Neuronal stem cell (in vitro differentiated cells): Measurements from ENCODE around the gene CCDC3.

Experiments used
- DNase-seq: peaks from one replicate; pipeline ENCODE4 v3.0.0-alpha.2; 2013; ENCODE audit warnings: low spot score
- H2AFZ ChIP-seq: one replicate; pipeline ENCODE4 v1.6.1; 2013; ENCODE audit warnings: mild to moderate bottlenecking, low read length, inconsistent platforms
- H2AK5ac ChIP-seq: 2 replicates; pipeline ENCODE4 v1.6.1; 2013; ENCODE audit warnings: low read depth, mild to moderate bottlenecking, inconsistent platforms, low read length, moderate library complexity, mixed read lengths
- H2BK120ac ChIP-seq: 2 replicates; pipeline ENCODE4 v1.6.1; 2013; ENCODE audit warnings: low read depth, mild to moderate bottlenecking, inconsistent platforms, low read length, moderate library complexity, mixed read lengths
- H2BK12ac ChIP-seq: one replicate; pipeline ENCODE4 v1.6.1; 2013; ENCODE audit warnings: low read length, inconsistent platforms
- H2BK15ac ChIP-seq: 2 replicates; pipeline ENCODE4 v1.6.1; 2013; ENCODE audit warnings: mild to moderate bottlenecking, low read length, inconsistent platforms, mixed read lengths
- H2BK5ac ChIP-seq: one replicate; pipeline ENCODE4 v1.6.1; 2013; ENCODE audit warnings: inconsistent platforms, mild to moderate bottlenecking, low read length, moderate library complexity
- H3K14ac ChIP-seq: one replicate; pipeline ENCODE4 v1.6.1; 2013; ENCODE audit warnings: low read length, inconsistent platforms
- H3K18ac ChIP-seq: 2 replicates; pipeline ENCODE4 v1.6.1; 2013; ENCODE audit warnings: low read length, inconsistent platforms
- H3K23ac ChIP-seq: 2 replicates; pipeline ENCODE4 v1.6.1; 2013; ENCODE audit warnings: low read depth, mild to moderate bottlenecking, mixed read lengths, low read length, inconsistent platforms; ENCODE audit not compliant: poor library complexity
- H3K27ac ChIP-seq: replicated peaks from 3 replicates; pipeline ENCODE4 v1.5.1; 2013; ENCODE audit warnings: low read length, inconsistent platforms
- H3K27me3 ChIP-seq, 3 experiments: 2 replicates each; pipeline ENCODE4 v1.6.1; 2013; ENCODE audit warnings: low read length in 3 of 3, mild to moderate bottlenecking in 2 of 3, inconsistent platforms in 1 of 3, low read depth in 1 of 3, mixed read lengths in 1 of 3, moderate library complexity in 1 of 3; ENCODE audit not compliant: control insufficient read depth in 3 of 3, insufficient read depth in 3 of 3
- H3K36me3 ChIP-seq, 2 donors: replicated peaks in 1 of 2; 2 replicates each; pipeline ENCODE4 v1.6.1; 2013; ENCODE audit warnings: low read length in 2 of 2; ENCODE audit not compliant: control insufficient read depth in 2 of 2, insufficient read depth in 2 of 2
- H3K4ac ChIP-seq: 2 replicates; pipeline ENCODE4 v1.6.1; 2013; ENCODE audit warnings: inconsistent platforms, mild to moderate bottlenecking, low read length, moderate library complexity
- H3K4me1 ChIP-seq, 2 donors: 1 replicate in 1 of 2; 2 replicates in 1 of 2; pipeline ENCODE4 v1.6.1; 2013; ENCODE audit warnings: low read length in 2 of 2, low read depth in 1 of 2; ENCODE audit not compliant: control insufficient read depth in 2 of 2, insufficient read depth in 1 of 2
- H3K4me2 ChIP-seq: one replicate; pipeline ENCODE4 v1.6.1; 2013; ENCODE audit warnings: mild to moderate bottlenecking, low read length, inconsistent platforms; ENCODE audit not compliant: insufficient read depth, poor library complexity, severe bottlenecking
- H3K4me3 ChIP-seq, 2 donors: 2 replicates each; pipeline ENCODE4 v1.5.1; 2013; ENCODE audit warnings: low read length in 2 of 2, mild to moderate bottlenecking in 2 of 2, inconsistent platforms in 1 of 2, moderate library complexity in 1 of 2
- H3K79me1 ChIP-seq: one replicate; pipeline ENCODE4 v1.6.1; 2013; ENCODE audit warnings: low read depth, mild to moderate bottlenecking, inconsistent platforms, low read length, moderate library complexity
- H3K9ac ChIP-seq: one replicate; pipeline ENCODE4 v1.6.1; 2013; ENCODE audit warnings: mild to moderate bottlenecking, low read depth, low read length, inconsistent platforms; ENCODE audit not compliant: poor library complexity
- H3K9me3 ChIP-seq, 2 donors: replicated peaks in 1 of 2; 2 replicates each; pipeline versions ENCODE3 to v1.6.1; 2013; ENCODE audit warnings: low read length in 2 of 2, mild to moderate bottlenecking in 2 of 2, inconsistent platforms in 1 of 2, low read depth in 1 of 2, mixed read lengths in 1 of 2, moderate library complexity in 1 of 2; ENCODE audit not compliant: control insufficient read depth in 2 of 2, insufficient read depth in 1 of 2
- H4K8ac ChIP-seq: one replicate; pipeline ENCODE4 v1.6.1; 2013; ENCODE audit warnings: low read depth, mild to moderate bottlenecking, inconsistent platforms, low read length, moderate library complexity
- H4K91ac ChIP-seq: one replicate; pipeline ENCODE4 v1.6.1; 2013; ENCODE audit warnings: low read length, low read depth, mild to moderate bottlenecking, inconsistent platforms; ENCODE audit not compliant: poor library complexity
- WGBS, 2 donors: extraction: QIAGEN DNeasy Blood & Tissue Kit; methylation state at CpG; one replicate each; pipeline ENCODE4 v1.1.7; 2013; ENCODE audit warnings: missing lambda C conversion rate in 2 of 2, mixed read lengths in 1 of 2; ENCODE audit not compliant: insufficient read length in 2 of 2, insufficient replicate concordance in 1 of 2; ENCODE audit errors: extremely low coverage in 2 of 2; 5-methylcytosine and 5-hydroxymethylcytosine counted together

The CCDC3 gene

GRCh38 chr10:12898271-12898670, 103.2 kb downstream of the CCDC3 start:
- Histone ChIP-seq H3K4ac (no peak overlapping the region), H3K4me1 (peaks cover 0 to 4% of the 10 kb centered on the region in 2 donors), H3K4me3 (no peak overlapping the region), H3K9me3 (peaks cover 2 to 4% of the 10 kb centered on the region in 2 donors), H4K91ac (no peak overlapping the region), H2AK5ac (no peak overlapping the region), H4K8ac (no peak overlapping the region), H3K9ac (no peak overlapping the region), H2BK120ac (no peak overlapping the region), H3K4me2 (no peak overlapping the region), H3K79me1 (no peaks in the 10 kb centered on the region), H2BK12ac (no peak overlapping the region), H3K27me3 (no peaks in the 10 kb centered on the region), H3K27ac (no peak overlapping the region), H2BK5ac (no peak overlapping the region), H3K14ac (no peak overlapping the region), H3K18ac (no peak overlapping the region), H3K36me3 (no peaks in the 10 kb centered on the region), H2BK15ac (no peak overlapping the region), H2AFZ (no peak overlapping the region), H3K23ac (no peak overlapping the region)
- no peak for DNase-seq
- no CpG with 5 or more reads among the region's 24 CpGs for WGBS, 2 donors

- no peak for DNase-seq
- H3K4me1 ChIP-seq = peaks cover 0 to 4% of the 10 kb centered on the region in 2 donors
- no peak overlapping the region for H2BK120ac ChIP-seq
- WGBS, 2 donors = no CpG with 5 or more reads among the region's 6 CpGs
- H3K27ac ChIP-seq = no peak overlapping the region
- H2BK5ac ChIP-seq = no peak overlapping the region
- H4K91ac ChIP-seq = no peak overlapping the region
- no peak overlapping the region for H3K4me3 ChIP-seq
- H3K18ac ChIP-seq = no peak overlapping the region
- H3K4ac ChIP-seq = no peak overlapping the region
- no peak overlapping the region for H3K9ac ChIP-seq
- H3K4me2 ChIP-seq = no peak overlapping the region
- no peak overlapping the region for H4K8ac ChIP-seq
- H2BK12ac ChIP-seq = no peak overlapping the region
- no peaks in the 10 kb centered on the region for H3K27me3 ChIP-seq
- H3K79me1 ChIP-seq = no peaks in the 10 kb centered on the region
- H2AK5ac ChIP-seq = no peak overlapping the region
- no peak overlapping the region for H2BK15ac ChIP-seq
- peaks cover 3 to 4% of the 10 kb centered on the region in 2 donors for H3K9me3 ChIP-seq
- no peak overlapping the region for H2AFZ ChIP-seq
- H3K36me3 ChIP-seq = no peaks in the 10 kb centered on the region
- no peak overlapping the region for H3K14ac ChIP-seq
- no peak overlapping the region for H3K23ac ChIP-seq
These were observed 104.2 kb downstream of the CCDC3 start for GRCh38 chr10:12897278-12897677.

GRCh38 chr10:12896251-12896650, 105.3 kb downstream of the CCDC3 start:
- no peak overlapping the region for H3K27ac ChIP-seq
- H3K4me2 ChIP-seq = no peak overlapping the region

DNA sequence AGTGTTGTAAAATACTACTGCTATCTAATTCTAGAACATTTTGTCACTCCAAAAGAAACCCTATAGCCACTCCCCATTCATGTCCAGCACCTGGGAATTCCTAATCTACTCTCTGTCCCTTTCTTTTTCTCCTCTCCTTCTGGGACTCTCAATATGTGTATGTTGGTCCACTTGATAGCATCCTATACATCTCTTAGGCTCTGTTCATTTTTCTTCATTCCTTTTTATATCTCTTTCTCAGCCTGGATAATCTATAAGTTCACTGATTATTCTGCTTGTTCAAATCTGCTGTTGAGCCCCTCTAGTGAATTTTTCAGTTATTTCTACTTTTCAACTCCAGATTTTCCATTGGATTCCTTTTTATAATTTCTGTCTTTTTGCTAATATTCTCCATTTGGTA, 108.6 kb downstream of the CCDC3 start:
- H3K14ac ChIP-seq = no peak overlapping the region
- H3K36me3 ChIP-seq = no peaks in the 10 kb centered on the region
- no peak overlapping the region for H2AFZ ChIP-seq
- no peak overlapping the region for H3K4me3 ChIP-seq
- no peak overlapping the region for H3K4me2 ChIP-seq
- H4K8ac ChIP-seq = no peak overlapping the region
- peaks cover 0 to 3% (median 0%) of the 10 kb centered on the region in 3 experiments for H3K27me3 ChIP-seq
- H3K79me1 ChIP-seq = no peaks in the 10 kb centered on the region
- H2BK120ac ChIP-seq = no peak overlapping the region
- no peak for DNase-seq
- no peak overlapping the region for H2BK12ac ChIP-seq
- H3K18ac ChIP-seq = no peak overlapping the region
- no peak overlapping the region for H2BK5ac ChIP-seq
- H3K4ac ChIP-seq = no peak overlapping the region
- no peak overlapping the region for H4K91ac ChIP-seq
- peaks cover 3 to 10% of the 10 kb centered on the region in 2 donors for H3K9me3 ChIP-seq
- H3K27ac ChIP-seq = no peak overlapping the region
- no peak overlapping the region for H3K9ac ChIP-seq
- H2AK5ac ChIP-seq = no peak overlapping the region
- H3K23ac ChIP-seq = no peak overlapping the region
- no peak overlapping the region for H2BK15ac ChIP-seq
- peaks cover 0 to 4% of the 10 kb centered on the region in 2 donors for H3K4me1 ChIP-seq

More at GRCh38 chr10:12896251-12896650, 105.3 kb downstream of the CCDC3 start:
- Histone ChIP-seq H3K4ac (no peak overlapping the region), H3K4me1 (peaks cover 0 to 4% of the 10 kb centered on the region in 2 donors), H3K9ac (no peak overlapping the region), H2BK12ac (no peak overlapping the region), H2BK5ac (no peak overlapping the region), H3K4me3 (no peak overlapping the region), H3K18ac (no peak overlapping the region), H3K79me1 (no peaks in the 10 kb centered on the region), H2BK15ac (no peak overlapping the region), H2AFZ (no peak overlapping the region), H3K27me3 (no peaks in the 10 kb centered on the region), H3K14ac (no peak overlapping the region), H3K36me3 (no peaks in the 10 kb centered on the region), H3K23ac (no peak overlapping the region), H4K8ac (no peak overlapping the region), H3K9me3 (peaks cover 3 to 8% of the 10 kb centered on the region in 2 donors), H2AK5ac (no peak overlapping the region), H2BK120ac (no peak overlapping the region), H4K91ac (no peak overlapping the region)
- no CpG with 5 or more reads among the region's 5 CpGs for WGBS, 2 donors
- DNase-seq = no peak
